ENCODE measurements around the gene ZDHHC14.

Gene ZDHHC14

DNA sequence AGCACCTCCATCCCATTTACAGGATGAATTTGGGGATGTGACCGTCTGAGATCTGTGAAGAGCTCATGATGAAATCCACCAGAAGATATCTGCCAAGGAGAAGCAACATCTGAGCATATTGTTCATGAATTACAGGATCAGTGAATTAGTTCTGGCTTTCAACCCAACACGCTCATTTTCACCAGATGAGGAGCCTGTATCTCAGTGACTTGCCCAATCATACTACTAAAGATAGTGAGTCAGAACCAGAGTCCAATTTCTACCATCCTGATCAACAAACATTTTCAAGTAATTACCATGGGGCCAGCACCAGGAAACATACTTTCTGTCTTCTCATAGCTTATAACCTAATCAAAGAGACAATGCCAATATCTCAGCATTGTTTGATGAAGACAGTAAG is 116.6 kb downstream of the ZDHHC14 start:
- no peak for DNase-seq

DNA sequence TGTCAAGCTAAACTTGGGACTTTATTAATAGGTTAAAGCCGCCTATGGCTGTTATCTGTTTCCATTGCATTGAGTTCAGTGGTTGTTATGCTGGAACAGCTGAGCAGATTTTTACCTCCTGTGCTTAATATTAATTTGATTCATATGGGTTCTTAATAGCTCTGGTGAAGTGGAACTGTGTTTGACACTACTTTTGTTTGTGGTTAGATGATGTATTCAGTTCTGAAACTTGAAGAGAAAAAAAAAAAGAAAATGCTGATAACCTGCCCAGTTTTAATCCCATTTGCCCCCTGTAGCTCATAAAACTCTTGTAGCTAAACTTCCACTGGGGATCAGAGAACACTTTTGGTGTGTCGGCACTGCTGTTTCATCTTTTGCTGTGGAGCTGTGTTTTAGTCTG is 117.8 kb downstream of the ZDHHC14 start:
- DNase-seq = no peak

DNA sequence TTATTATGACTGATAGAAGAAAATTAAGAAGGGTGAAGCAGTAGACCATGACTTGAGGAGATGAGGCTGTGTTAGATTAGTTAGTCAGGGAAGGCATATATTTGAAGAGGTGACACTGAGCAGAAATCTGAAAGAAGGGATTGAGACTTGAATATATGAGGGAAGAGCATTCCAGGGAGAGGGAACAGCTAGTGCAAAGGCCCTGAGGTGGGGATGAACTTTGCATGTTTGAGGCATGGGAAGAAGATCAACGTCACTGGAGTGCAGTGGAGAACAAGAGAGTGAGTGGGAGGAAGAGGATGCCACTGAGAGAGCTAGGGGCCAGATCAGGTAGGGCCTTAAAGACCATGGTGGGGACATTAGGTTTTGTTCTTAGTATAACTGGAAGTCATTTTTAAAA is 119.0 kb downstream of the ZDHHC14 start:
- DNase-seq = no peak

DNA sequence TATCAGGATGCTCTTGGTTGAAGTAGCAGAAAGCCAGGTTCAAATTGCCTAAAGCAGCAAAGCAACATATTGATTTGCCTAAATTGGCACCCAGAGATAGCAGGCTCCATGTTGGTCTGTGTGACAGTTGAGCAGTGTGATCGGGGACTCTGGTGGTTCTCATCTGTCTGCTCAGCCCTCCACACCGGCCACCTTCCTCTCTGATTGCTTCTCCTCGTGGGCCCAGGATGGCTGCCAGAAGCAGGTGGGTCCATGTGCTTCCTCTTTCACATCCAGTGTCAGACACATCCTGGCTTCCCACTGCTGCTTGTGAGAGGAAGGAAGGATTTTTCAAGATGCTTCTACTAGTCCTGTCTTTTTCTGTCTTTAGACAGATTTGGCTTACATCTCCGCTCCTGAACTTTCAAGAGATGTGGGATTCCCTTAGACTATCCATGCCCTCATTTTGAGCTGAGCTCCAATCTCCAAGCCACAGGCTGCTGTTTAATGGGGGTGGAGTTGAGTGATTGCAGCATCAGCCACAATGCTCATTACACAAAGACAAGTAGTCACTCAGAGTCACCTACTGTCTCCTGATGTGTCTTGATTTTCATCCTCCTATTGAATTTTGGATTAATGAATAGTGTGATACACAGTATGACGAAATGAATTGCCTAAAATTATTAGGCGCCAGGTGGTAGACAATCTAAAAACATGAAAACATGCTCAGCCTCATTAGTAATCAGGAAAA is 122.2 kb downstream of the ZDHHC14 start:
- DNase-seq = no peak

DNA sequence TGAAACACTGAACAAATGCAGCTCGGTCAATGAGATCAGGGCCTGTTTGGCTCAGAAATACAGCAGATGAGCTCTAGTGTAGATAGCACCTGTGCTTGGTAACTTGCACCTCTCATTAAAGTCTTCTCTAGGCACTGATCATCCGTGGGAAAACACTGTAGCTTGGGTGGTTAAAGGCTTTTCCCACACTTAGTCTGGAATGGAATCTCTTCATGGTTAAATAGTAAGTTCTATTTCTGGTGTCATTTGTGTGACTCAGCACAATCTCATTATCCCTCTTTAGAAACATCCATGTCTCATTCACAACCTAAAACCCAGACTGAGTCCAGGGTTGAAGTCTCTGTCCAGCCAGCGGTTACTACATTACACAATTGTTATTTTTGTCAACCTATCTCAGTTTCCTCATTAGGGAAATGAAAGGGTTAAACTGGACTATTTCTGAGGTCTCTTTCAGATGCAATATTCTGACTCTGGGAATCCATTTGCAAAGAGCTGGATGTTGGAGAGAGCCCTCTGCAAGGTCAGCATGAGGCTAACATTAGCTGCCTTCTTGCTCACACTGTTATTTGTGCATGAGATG is 125.0 kb downstream of the ZDHHC14 start:
- DNase-seq = no peak

DNA sequence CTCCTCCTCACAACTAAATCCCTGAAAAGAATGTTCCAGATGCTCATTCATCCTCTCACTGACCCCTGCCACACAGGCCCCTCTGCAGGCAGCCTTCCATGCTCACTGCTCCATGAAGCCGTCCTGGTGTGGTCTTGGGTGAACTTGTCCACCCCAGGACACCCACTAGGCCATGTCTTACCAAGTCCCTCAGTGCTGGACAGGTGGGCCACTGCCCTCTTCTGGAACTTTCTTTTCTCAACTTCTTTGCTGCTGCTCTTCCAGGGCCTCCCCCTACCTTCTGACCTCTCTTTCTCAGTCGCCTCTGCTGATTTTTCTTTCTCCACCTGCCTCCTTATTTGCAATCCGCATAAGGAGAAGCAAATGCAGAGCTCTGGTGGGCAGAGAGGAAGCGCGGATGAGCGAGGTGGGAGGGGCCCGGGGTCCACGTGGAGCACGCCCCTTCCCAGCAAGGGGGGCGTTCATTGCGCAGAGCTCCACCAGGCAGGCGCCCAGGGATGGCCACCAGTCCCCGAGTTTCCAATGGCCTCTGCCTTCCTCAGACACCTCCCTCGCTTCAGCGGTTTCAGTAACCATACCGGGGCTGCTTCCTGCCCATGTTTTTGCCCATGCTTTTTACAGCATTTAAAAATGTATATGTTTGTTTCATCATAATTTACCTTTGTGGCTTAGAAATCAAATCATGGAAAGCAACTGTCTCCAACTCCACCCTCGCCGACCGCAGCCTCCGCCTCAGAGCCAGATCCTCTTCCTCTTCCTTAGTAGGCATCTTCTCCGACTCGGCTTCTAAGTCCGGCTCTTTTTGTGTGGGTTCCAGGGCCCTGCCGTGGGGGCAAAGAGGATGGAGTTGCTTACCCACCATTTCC is 129.6 kb downstream of the ZDHHC14 start:
- DNase-seq = no peak

DNA sequence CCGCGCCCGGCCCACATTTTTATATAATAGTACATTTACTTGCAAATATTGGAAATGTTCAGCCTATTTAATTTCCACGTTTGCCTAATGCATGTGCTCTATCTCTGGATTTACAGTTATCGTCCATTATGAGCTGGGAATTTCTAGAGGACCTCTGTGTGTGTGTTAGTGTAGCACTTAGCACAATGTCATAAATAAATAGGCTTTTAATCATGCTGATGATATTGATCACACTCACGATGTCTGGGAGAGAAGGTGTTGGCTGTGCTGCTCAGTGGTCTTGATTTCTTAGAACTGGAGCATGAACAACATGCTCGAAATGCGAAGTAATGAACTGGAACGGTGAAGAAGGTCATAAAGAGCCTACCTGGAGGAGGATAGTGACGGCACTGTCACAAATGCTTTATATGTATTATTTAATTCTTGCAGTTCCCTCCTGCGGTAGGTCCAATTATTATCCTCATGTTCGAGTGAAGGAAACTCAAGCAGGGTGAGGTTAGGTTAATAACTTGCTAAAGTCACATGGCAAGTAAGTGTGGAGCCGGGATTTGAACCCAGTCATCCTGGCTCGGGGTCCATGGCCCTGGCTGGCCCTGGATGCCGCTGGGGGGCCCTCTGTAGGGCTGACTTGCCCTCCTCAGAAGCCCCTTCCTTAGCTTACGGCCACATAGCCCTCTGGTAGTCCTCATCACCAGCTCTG is 130.8 kb downstream of the ZDHHC14 start:
- DNase-seq = no peak

DNA sequence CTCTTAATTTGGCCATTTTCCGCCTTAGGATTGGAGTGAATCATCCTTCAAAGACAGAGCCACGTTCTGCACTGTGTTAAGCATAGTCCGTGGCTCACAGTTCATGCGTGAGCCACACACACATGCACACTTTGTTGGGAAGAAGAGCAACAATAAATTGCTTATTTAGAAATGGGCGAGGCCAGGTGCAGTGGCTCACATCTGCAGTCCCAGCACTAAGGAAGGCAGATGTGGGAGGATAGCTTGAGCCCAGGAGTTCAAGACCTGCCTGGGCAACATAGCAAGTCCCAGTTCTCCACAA is 131.3 kb downstream of the ZDHHC14 start:
- DNase-seq = no peak

DNA sequence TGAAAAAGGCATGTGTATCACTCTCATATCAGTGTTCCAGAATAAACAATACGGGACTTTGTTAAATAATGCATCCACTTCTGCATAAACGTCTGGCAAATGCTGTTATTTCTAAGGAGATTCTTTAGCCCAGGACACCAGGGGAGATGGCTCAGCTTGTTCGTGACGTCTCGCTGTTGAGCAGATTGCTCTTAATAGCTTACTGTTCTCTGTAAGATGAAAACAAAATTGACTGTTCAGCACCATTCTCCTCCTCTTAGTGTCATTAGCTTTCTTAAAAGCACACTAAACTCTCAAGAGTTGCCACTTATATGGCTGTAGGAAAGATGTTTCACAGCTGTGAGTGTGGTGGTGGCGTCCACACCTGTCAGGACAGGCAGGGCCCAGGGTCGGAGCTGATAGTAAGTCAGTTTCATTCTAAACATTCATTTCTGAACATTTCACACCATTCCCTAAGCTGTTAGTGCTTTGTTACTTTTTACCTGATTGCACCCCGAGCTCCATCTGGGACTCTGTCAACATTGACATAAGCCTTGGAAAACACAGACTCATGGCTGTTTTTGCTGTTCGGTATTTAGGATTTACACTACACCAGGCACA is 132.1 kb downstream of the ZDHHC14 start:
- no peak for DNase-seq

DNA sequence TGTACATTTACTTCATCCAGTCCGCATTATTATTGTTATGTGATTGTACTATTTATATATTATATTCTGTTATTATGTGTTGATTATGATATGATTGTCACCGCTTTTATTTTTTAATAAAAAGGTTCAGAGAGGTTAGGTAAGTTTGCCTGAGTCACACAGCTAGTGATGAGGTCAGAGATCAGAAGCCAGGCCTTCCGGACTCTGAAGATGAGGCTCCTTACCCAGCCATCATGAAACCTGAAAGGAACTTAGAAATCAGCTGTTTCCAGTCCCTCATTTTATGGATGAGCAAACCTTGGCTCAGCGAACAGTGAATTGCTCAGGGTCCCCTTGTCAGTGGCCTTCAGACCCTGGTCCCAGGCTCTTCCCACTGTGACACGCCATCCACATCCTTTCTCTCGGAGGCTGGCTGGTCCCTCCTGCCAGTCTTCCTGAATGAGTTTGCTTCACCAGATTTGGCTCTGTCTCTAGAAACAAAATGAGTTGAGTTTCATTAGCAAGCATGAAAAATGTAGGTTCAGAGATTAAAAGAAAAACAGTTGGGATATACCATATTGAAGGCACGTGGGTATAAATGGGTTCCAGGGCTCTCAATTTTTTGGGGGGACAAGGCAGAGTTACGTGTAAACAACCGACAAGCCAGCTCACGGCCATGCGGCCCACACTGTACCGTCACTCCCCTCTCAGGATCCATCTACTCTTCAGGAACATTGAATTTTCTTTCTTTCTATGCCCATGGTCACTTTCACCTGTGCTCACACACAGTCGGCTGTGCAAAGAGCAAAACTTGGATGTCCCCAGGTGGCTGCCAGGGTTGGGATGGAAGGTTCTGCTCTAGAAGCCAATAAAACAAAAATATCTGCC is 132.9 kb downstream of the ZDHHC14 start:
- DNase-seq = no peak

DNA sequence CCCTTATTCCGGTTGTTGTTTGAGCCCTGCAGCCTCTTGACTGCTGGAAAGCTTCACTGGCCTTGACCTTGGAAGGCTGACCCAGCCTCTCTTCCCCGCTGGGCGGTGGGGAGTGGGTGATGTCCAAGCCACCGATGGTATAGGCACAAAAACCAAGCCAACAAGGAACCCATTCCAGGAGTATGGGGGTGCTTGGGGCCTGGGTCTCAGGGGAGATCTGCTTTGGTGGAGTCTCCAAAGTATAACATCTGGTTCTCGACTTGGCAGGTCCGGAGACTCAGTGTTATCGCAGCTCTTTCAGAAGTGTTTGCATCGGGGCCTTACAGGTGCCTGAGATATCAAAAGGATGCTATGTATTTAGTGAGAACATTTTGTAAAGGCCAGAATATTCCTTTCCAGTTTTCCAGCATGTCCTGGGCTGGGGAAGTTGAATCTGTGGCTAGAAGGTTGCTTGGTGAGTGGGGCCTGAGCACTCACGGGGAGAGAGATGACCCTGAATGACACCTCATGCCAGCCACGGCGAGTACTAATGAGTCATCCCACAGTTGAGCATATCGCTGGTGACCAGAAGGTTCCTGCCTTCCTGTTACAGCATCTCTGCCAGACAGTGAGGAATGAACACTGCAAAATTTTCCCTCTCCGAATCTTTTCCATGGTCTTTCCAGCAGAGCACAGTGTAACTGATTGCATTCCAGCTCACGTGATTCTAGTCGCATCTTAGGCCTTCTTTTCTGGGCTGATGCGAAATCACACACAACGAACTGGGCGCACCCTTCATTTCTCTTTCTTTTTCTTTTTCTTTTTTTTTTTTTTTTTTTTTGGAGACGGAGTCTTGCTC is 133.9 kb downstream of the ZDHHC14 start:
- DNase-seq = no peak

DNA sequence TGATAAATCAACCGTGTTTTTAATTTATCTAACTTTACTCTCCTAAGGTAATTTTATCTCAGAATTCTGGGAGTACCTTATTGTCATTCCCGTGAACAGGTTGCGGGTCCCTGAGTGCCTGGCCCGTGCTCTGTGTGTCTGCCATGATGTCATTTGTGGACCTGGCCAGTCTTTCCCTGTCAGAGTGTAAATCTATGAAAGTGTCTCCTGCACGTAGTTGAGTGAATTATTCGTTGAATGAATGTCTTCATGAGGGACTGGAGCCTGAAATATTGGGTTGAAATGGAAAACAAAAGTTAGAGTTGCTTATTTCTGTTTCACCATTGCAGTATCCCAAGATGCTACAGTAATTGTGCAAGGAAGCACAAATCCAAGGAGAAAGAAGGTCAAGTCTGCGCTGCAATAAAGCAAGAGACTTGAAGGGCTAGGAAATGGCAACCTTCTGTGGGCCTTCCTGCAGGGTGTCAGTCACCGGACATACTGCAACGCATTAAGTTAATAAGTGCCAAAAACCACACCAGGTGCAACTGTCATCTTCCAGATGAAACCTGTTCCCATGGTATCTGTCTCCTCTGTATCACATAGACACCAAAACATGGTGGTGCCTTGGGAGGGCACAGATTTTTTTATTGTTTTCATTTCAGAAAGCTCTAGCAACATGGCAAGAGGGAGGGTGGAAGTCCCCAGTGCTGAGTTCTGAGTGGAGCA is 135.5 kb downstream of the ZDHHC14 start:
- DNase-seq = no peak

DNA sequence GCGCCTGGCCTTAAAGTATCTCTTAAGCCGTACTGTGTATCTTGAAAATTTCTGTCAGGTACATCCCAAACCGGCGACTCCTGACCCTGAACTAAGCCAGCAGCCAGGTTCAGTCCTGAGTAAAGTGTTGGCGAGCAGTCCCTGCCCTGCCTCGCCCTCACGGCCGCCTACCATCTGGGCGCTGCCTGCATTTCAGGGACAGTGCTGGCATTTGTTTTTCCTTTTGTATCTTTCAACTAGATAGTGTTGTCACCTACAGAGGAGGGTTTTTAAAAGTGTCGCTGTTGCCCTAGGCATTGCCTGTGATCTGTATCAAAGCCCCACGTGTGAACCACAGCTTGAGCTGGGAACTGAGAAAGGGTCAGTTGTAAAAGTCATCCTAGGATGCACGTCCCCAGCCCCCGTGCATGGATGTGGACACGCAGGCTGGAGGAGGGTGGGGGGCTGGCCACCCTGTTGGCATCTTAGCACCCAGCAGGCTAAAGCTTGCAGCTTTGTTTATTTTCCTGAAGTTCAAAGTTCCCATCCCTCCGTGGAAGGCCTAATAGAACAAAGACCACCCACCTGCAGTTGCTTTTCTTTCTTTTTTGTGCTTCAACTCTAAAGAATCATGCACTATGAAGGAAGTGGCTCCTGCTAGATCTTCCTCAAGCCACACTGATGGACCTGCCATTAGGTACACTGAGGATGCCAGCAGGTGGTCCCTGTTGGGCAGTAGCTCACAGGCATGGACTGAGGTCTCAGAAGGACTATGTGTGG is 136.8 kb downstream of the ZDHHC14 start:
- no peak for DNase-seq

DNA sequence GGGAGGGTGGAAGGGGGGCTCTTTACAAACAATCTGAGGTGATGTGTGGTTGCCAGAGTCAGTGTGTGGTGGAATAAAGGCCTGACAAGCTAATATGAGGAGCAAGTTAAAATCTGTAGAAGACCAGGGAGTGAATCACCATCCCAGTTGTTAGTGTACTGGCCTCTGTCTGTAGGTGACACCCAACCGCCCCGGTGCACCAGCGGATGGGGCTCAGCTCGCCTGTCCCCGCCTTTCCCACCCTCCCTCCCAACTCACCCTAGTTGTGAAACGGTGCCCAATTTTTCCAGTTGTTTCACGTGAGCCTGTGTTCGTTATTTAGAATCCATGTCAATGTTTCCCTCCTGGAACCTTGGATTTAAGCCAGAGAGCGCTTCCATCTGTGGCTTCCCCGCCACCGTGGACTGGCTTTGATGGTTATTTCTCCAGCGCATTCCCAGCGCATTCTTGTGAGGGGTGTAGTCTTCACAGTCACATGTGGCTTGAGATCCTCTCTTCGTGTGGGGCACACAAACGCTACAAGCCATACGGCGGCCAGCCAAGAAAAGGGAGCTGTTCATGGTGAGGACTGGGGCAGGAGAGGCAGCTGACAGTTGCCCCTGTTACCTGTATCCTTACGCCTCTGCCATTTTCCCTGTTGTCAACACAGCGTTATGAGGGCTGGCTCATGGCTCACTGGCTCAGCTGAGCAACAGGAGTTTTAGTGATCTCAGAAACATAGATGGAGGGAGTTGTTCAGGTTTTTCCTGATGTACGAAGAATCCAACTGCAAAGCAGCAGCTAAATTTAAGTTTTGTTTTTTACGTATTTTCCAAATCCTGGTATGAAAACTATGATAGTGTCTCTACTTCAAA is 137.6 kb downstream of the ZDHHC14 start:
- no peak for DNase-seq

DNA sequence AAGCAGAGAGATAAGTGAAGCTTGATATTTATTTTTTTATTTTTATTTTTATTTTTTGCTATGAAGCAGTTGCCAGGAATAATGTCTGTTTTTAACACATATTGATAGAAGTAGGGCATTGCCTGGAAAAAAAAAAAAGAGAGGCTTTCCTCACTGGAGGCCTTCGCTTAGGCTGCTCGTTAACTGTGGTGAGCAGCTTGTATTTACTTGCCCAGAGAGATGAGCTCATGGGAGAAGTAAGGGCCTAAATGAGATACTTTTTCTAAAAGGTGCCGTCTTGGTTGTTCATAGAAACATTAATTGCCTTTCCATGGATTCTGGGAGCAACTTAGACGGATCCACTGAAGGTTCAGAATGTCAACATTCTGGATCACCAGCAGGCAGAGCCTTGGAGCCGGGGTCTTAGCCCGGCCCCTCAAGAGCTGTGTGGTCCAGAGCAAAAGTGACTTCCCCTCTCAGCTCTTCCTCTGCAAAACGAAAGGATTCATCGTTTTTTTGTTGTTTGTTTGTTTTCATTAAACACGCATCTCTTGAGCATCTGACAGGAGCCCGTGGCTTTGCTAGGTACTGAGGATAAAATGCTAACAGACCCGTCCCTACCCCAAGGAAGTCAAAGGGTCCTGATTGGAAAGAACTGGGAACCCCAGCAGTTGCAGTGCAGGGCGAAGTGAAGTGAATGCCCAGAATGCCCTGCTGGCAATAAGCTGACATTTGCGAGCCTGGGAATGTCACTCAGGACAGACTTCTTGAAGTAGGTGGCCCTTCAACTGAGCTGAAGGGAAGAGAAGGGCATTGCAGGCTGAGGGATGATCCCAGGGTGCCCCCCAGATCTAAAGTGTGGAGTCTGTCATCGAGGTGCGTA is 138.5 kb downstream of the ZDHHC14 start:
- no peak for DNase-seq

DNA sequence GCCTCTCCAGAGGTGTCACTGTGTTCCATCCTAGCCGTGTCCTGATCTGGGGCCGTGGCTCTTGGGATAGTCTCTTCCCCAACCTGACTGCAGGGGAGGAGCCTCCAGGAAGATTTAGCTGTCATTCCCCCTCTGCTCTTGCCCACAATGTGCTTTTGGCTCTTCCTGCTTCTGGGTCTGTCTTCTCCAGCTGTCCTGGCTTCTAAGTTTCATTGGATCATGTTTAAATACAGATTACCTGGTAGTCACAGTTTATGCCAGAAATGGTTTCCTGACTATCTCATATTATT is 139.1 kb downstream of the ZDHHC14 start:
- no peak for DNase-seq

DNA sequence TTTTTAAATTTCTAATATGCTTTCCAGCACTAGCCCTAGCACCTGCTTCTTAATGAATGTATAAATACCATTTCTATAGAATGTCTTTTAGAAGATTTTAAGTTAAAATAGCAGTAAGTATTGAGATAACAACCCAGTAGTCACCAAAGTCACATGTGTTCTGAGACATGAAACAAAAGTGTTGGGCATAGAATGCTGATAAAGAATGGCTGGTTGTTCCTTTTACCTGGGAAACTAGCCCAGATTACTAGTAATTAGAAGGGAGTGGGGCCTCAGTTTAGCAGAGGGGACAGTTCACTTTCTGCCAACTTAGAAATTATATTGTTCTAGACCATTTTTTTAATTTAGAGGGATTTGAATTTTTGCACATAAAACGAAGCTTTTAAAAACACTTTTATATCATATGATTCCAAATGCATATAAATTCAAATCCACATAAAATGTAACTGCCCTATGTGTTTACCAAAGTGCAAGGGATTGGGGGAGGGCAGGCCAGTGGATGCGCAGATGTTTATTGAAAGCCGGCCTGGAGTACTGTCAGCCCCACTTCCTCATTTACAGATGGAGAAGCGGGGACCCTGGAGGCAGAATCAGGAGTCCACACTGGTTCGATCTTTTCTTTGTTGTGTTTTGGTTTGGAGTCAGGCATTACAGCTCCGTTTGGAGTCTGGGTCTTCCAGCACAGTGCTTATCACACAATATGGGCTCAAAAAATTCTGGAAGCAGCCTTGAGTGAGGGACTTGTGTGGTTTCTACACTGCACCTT is 139.8 kb downstream of the ZDHHC14 start:
- no peak for DNase-seq
